Measurements from ENCODE around the gene INTU.

The INTU gene

DNA sequence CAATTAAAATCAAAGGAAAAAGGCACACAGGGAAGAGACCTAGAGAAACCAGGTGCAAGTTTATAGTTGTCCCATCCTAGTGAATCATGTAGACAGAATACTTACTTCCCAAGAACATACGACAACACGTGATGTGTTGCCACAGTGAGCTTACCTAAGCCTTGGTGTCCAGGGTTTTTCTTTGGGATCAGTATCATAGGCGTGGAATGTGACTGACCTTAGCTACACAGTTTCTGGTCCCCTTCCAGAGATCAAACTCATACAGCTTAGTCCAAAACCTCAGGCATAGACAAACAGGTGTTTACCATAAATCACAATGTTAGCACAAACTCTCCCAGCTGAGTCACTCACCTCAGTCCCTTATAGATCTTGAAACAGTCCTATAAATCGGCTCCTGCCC lies 115.1 kb downstream of the INTU start:
- DNase-seq (ENCODE audit: low read depth in 2 of 2) = no peak

DNA sequence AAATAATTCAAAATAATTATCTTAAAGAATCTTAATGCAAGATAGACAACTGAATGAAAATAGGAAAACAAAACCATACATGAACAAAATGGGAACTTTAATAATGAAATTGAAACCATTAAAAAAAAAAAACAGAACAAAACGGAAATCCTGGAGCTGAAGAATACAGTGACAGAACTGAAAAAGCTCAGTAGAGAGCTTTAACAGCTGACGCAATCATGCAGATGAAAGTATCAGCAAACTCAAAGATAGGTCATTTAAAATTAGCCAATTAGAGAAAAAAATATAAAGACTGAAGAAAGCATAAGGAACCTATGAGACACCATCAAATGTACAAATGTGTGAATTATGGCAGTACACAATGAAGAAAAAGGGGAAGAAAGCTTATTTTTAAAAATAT lies 116.2 kb downstream of the INTU start:
- DNase-seq (ENCODE audit: low read depth in 2 of 2) = no peak

DNA sequence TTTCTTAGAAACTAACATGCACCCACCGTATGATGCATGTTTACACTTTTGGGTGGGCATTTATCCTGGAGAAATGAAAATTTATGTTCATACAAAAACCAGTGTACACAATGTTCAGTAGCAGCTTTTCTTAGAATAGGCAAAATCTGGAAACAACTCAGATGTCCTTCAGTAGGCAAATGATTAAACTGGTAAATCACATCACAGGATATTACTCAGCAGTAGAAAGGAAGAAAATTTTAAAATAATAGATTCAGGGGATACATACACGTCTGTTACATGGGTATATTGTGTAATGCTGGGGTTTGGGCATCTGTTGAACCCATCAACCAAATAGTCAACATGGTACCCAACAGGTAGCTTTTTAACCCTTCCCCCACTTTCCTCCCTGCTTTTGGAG lies 124.1 kb downstream of the INTU start:
- DNase-seq (ENCODE audit: low read depth in 2 of 2) = no peak

GRCh38 chr4:127759228-127759820 lies 126.6 kb downstream of the INTU start:
- no peak for DNase-seq (ENCODE audit: low read depth in 2 of 2)

DNA sequence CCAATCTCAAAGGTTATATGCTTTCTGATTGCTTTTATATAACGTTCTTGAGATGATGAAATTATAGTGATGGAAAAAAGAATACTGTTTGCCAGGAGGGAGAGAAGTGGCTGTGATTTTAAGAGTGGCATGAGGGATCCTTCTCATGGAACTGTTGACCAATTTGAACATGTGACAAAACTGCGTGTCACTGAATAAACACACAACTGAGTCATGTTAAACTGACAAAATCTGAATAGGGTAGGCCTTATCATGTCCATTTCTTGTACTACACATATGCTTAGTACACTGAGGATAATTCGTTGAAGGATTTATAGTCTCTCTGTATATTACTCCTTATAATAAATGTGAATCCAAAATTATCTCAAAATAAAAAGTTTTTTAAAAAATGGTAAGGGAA lies 127.1 kb downstream of the INTU start:
- DNase-seq (ENCODE audit: low read depth in 2 of 2) = no peak

DNA sequence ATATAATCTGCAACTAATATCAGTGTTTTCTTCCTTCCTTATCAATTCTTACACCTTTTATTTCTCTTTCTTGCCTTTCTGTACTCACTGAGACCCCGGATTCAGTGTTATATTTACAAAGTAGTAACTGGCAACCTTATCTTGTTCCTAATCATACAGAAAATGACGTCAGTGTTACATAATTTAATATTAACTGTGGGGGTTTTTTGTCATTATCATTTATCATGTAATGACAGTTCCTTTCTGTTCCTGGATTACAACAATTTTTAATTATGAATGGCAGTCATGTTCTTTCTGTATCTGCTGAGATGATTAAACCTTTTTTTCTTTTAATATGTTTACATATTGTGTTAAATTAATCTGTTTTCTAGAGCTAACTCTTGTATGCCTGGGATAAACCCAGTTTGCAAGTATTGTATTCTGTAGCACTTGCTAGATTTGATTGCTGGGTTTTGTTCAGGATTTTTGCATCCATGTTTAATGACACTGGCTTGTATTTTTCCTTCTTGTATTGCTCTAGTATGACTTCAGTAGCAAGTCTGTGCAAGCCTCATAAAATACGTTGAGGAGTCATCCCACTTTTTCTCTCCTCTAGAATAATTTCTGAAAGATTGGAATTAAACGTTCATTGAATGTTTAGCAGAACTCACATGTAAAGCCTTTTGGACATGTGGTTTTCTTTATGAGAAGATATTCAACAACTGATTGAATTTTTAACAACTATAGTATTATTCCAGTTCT lies 138.9 kb downstream of the INTU start:
- no peak for DNase-seq (ENCODE audit: low read depth in 2 of 2)

DNA sequence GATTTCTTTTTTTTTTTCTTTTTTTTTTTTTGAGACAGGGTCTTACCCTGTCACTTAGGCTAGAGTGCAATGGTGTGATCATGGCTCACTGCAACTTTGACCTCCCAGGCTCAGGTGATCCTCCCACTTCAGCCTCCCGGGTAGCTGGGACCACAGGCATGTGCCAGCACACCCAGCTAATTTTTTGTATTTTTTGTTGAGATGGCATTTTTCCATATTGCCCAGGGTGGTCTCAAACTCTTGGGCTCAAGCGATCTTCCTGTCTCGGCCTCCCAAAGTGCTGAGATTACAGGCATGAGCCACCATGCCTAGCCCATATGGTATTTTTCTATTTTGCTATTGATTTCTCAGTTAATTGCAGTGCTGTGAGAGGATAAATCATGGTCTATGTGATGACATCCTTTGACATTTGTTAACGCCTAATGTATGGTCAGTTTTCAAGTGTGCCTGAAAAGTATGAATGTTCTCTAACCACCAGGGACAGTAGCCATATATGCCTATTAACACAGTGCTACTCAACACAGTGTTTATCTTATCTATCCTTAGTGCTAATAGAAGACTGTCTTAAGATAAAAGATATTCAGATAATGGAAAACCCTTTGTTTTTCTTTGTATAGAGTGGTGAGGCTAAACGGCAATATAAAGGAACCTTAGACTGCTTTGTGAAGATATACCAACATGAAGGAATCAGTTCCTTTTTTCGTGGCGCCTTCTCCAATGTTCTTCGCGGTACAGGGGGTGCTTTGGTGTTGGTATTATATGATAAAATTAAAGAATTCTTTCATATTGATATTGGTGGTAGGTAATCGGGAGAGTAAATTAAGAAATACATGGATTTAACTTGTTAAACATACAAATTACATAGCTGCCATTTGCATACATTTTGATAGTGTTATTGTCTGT lies 140.3 kb downstream of the INTU start:
- no peak for DNase-seq (ENCODE audit: low read depth in 2 of 2)

GRCh38 chr4:127775843-127776242 lies 143.1 kb downstream of the INTU start:
- no peak for DNase-seq (ENCODE audit: low read depth in 2 of 2)
